ENCODE measurements around the gene CABLES2. TPM values are rescaled to one million over a fixed set of nuclear protein-coding genes. Genes with fewer than 3 reads are reported as not detected.

Gene CABLES2
- total and polyA plus RNA-seq, 9 of the 15 experiments (the other 6 are each of a cell fraction or from before 2014, with no cell fraction given), result 0.46 to 4.2 (median 1.6) TPM

- TF ChIP-seq CEBPZ (IDR thresholded peaks at IDR 0.05; ENCODE audit: borderline replicate concordance, low read depth, low read length) (no peak), KDM2B (CRISPR knock-in tag; IDR thresholded peaks at IDR 0.05) (no peak), U2AF2 (optimal IDR thresholded peaks at IDR 0.05; ENCODE audit: low read depth, low read length) (no peak), HBP1 (CRISPR knock-in tag; IDR thresholded peaks at IDR 0.05) (0 out of 2 replicates have a peak, but pooled peaks have one; percentile 35), SP2 (IDR thresholded peaks at IDR 0.05; ENCODE audit: extremely low read depth, low read depth, low read length, poor library complexity, severe bottlenecking) (peak; percentile 5), ZBTB26 (CRISPR knock-in tag; IDR thresholded peaks at IDR 0.05) (no peak), RFX5 (IDR thresholded peaks at IDR 0.05; ENCODE audit: low read depth, low read length) (no peak), CCNT2 (IDR thresholded peaks at IDR 0.05; ENCODE audit: borderline replicate concordance, extremely low read depth, insufficient read length, low read depth, low read length) (no peak), DACH1 (IDR thresholded peaks at IDR 0.05; ENCODE audit: partially characterized antibody) (no peak), POLR2AphosphoS5 (IDR thresholded peaks at IDR 0.05; ENCODE audit: control insufficient read depth, insufficient read depth, low read depth, low read length) (peak; percentile 95), ZNF184 (CRISPR knock-in tag; IDR thresholded peaks at IDR 0.05) (no peak), HSF4 (CRISPR knock-in tag; IDR thresholded peaks at IDR 0.05; ENCODE audit: borderline replicate concordance) (no peak), PRPF4 (IDR thresholded peaks at IDR 0.05; ENCODE audit: insufficient read depth, low read depth, low read length, poor library complexity, severe bottlenecking) (no peak), ZNF175 (CRISPR knock-in tag; IDR thresholded peaks at IDR 0.05; ENCODE audit: low read depth) (no peak), TFAM (CRISPR knock-in tag; conservative IDR thresholded peaks at IDR 0.05) (no peak), MIER1 (IDR thresholded peaks at IDR 0.05; ENCODE audit: low read depth) (no peak), TFE3 (CRISPR knock-in tag; IDR thresholded peaks at IDR 0.05) (no peak)
These were observed 20.5 kb downstream of the CABLES2 start, which contains the start of gene RPS21 (continued) for GRCh38 chr20:62386383-62387218.

Data from K562 (cell line).